Sigmoid colon (tissue), 7 donors: ENCODE results near the gene DOCK9. TPM values are rescaled to one million over a fixed set of nuclear protein-coding genes. Genes with fewer than 3 reads are reported as not detected.

Experiments used
- DNase-seq: peaks from one replicate; pipeline ENCODE4 v3.0.0-alpha.2; 2019
- H3K27ac ChIP-seq, 4 donors: fragments of 200-600 bp; sonication (generic); one replicate each; pipeline ENCODE4 v1.5.1; 2016 to 2019; ENCODE audit warnings: mild to moderate bottlenecking in 1 of 4
- H3K27me3 ChIP-seq, 3 donors: fragments of 200-600 bp; sonication (generic); one replicate each; pipeline ENCODE4 v1.5.1; 2019; ENCODE audit warnings: mild to moderate bottlenecking in 1 of 3
- H3K36me3 ChIP-seq, 4 donors: fragments of 200-600 bp; sonication (generic); one replicate each; pipeline ENCODE4 v1.5.1; 2016 to 2019
- H3K4me1 ChIP-seq, 4 donors: fragments of 200-600 bp; sonication (generic); one replicate each; pipeline ENCODE4 v1.5.1; 2017 to 2019
- H3K4me3 ChIP-seq, 4 donors: fragments of 200-600 bp; sonication (generic); one replicate each; pipeline ENCODE4 v1.5.1; 2017 to 2019; ENCODE audit warnings: mild to moderate bottlenecking in 2 of 4, moderate library complexity in 1 of 4
- H3K9me3 ChIP-seq, 4 donors: fragments of 200-600 bp in 3 of 4; sonication (generic) in 3 of 4; one replicate each; pipeline versions ENCODE4 v1.5.1 to v1.6.1; 2013 to 2019
- CTCF ChIP-seq, 4 experiments: fragments of 450-650 bp in 3 of 4; fragments of 200-600 bp in 1 of 4; IDR thresholded peaks; one replicate each; pipeline ENCODE4 v1.5.1; 2016 to 2019; ENCODE audit warnings: antibody characterized with exemption in 4 of 4, mild to moderate bottlenecking in 3 of 4, moderate library complexity in 2 of 4
- EP300 ChIP-seq, 4 donors: sonication (generic); formaldehyde crosslinking; IDR thresholded peaks; one replicate each; pipeline ENCODE4 v1.6.1; 2017; ENCODE audit warnings: antibody characterized with exemption in 4 of 4
- POLR2A ChIP-seq, 2 donors: fragments of 450-650 bp; IDR thresholded peaks; one replicate each; pipeline ENCODE4 v1.6.1; 2016; ENCODE audit warnings: antibody characterized with exemption in 2 of 2, mild to moderate bottlenecking in 2 of 2, moderate library complexity in 2 of 2
- POLR2AphosphoS5 ChIP-seq, 4 donors: sonication (generic); formaldehyde crosslinking; IDR thresholded peaks; one replicate each; pipeline ENCODE4 v1.6.1; 2017; ENCODE audit warnings: antibody characterized with exemption in 4 of 4
- WGBS, 2 donors: extraction: QIAGEN DNeasy Blood & Tissue Kit; methylation state at CpG; one replicate each; pipeline ENCODE4 v1.1.7; 2013; 5-methylcytosine and 5-hydroxymethylcytosine counted together
- intact Hi-C: fragments of 100-400 bp; cut with DNase I; formaldehyde crosslinking; loops from one replicate; pipeline ENCODE4 v1.15.1; 2023
- polyA plus RNA-seq, 3 donors: library from polyadenylated mRNA; stranded (reverse); fragments of 200-250 nt; gene quantifications; one replicate each; pipeline ENCODE4 v1.2.3, GENCODE V29; 2013
- total RNA-seq, 4 donors: library from RNA; depleted of rRNA; stranded (reverse); fragments of >200 nt; gene quantifications; one replicate each; pipeline ENCODE4 v1.1.0, GENCODE V29; 2016
- donor health status: healthy with polysubstance abuse.
- donor health status: Bipolar disorder and iron deficiency.
- donor health status: healthy.

The DOCK9 gene
- total and polyA plus RNA-seq, 7 donors = 10.8 to 126 (median 60.4) TPM

- intact Hi-C loops = no loop called here
- no peak for TF ChIP-seq POLR2AphosphoS5 (IDR thresholded peaks at IDR 0.05)
- TF ChIP-seq EP300 (IDR thresholded peaks at IDR 0.05) = no peak
- TF ChIP-seq POLR2A (IDR thresholded peaks at IDR 0.05) = no peak
- Histone ChIP-seq H3K27ac (no peak overlapping the region), H3K36me3 (no peaks in the 10 kb centered on the region), H3K9me3 (no peaks in the 10 kb centered on the region), H3K27me3 (no peaks in the 10 kb centered on the region), H3K4me1 (peaks cover 0 to 38% (median 23%) of the 10 kb centered on the region in 4 donors), H3K4me3 (no peak overlapping the region)
- no peak for DNase-seq
- 94 to 95% methylated on average over 7 of the region's 7 CpGs for WGBS, 2 donors
Measured at GRCh38 chr13:98961503-98962105, 16.3 kb downstream of the DOCK9 start.

DNA sequence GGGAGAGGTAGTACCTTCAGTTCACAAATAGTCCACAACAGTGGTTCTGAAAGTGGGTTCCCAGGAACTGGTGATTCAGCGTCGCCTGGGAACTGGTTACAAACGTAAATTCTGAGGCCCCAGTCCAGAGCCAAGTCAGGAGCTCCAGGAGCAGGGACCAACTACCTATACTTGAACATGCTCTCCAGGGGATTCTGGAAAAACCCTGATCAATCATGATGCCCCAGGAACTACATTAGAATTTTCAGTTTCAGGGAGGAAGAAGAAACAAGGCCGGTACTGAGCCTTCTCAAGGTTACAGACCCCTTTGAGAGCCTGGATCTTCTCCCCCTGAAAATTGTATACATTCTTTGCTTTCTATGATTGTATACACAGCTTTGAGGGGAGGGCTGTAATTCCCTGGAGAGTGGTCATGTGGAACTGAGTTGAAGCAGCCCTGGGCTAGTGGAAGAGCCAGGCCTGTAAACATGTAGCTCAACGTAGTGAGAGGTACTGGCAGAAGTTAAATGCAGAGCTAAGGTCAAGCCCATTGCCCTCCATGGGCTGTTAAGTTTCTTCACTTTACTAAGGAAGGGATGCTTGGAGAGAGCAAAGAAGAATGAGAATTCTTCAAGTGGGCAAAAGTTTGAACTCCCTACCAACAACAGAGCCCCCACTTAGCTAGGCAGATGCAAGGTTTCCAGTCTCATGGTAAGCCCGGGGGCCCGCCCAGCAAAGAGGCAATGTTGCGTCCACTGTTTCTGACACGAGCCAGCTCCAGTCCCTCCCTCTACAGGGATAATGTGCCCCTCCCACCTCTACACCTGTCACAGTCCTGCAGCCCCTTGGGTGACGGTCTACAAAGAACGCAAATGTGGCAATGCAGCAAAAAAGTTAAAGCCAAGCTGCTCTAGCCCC lies 17.0 kb downstream of the DOCK9 start:
- H3K4me3 ChIP-seq = no peak overlapping the region
- no peak for DNase-seq
- no peaks in the 10 kb centered on the region for H3K27me3 ChIP-seq
- intact Hi-C loops = no loop called here
- H3K36me3 ChIP-seq = no peaks in the 10 kb centered on the region
- H3K9me3 ChIP-seq = no peaks in the 10 kb centered on the region
- WGBS, 2 donors = 91 to 93% methylated on average over 11 of the region's 11 CpGs
- TF ChIP-seq POLR2AphosphoS5 (IDR thresholded peaks at IDR 0.05) (no peak), POLR2A (IDR thresholded peaks at IDR 0.05) (no peak), CTCF (IDR thresholded peaks at IDR 0.05) (no peak), EP300 (IDR thresholded peaks at IDR 0.05) (no peak)
- peaks cover 0 to 38% (median 22%) of the 10 kb centered on the region in 4 donors for H3K4me1 ChIP-seq
- H3K27ac ChIP-seq = peak overlapping the region in 2 of 4 donors; percentile 15 to 57

DNA sequence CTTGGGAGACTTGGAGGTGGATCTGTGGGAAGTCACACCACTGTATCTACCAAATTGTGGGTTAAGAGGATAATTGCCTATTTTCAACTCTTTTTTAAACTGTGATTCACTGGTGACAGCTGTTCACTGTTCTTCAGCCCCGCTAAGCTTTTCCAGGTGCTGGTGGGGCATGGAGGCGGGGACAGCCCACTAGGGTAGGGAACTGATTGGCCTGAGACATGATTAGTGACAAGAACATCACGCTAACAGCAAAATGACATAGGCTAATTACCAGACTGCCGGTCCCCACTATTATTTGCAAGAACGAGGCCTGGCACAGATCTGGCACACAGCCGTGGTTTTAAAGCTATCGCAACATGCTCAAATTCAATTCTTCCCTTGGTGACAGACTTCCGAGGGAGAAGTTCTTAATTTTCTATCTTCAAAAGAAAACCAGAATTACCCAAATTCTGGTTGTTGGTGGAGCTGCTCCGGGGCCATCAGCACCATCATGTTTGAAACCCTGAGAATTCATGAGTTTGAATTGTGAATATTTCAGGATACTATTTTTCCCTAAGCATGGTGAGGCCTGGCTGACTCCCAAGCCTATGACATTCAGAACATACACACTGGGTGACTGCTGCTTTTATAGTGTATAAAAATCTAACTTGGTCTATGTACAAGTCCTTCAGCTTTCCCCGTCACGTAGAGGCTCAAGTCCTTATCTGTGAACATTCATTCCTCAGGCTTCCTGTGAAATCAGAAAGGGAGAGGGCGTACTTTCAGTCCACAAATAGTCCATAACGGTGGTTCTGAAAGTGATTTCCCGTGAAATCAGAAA lies 17.9 kb downstream of the DOCK9 start:
- H3K27me3 ChIP-seq = no peaks in the 10 kb centered on the region
- H3K4me3 ChIP-seq = no peak overlapping the region
- TF ChIP-seq POLR2A (IDR thresholded peaks at IDR 0.05) (no peak), EP300 (IDR thresholded peaks at IDR 0.05) (no peak), POLR2AphosphoS5 (IDR thresholded peaks at IDR 0.05) (no peak), CTCF (IDR thresholded peaks at IDR 0.05) (no peak)
- peaks cover 0 to 38% (median 22%) of the 10 kb centered on the region in 4 donors for H3K4me1 ChIP-seq
- WGBS, 2 donors = 89 to 96% methylated on average over 14 of the region's 14 CpGs
- peak overlapping the region in 3 of 4 donors; percentile 15 to 57 (median 23) for H3K27ac ChIP-seq
- DNase-seq = no peak
- intact Hi-C loops = no loop called here
- H3K36me3 ChIP-seq = no peaks in the 10 kb centered on the region
- no peaks in the 10 kb centered on the region for H3K9me3 ChIP-seq

DNA sequence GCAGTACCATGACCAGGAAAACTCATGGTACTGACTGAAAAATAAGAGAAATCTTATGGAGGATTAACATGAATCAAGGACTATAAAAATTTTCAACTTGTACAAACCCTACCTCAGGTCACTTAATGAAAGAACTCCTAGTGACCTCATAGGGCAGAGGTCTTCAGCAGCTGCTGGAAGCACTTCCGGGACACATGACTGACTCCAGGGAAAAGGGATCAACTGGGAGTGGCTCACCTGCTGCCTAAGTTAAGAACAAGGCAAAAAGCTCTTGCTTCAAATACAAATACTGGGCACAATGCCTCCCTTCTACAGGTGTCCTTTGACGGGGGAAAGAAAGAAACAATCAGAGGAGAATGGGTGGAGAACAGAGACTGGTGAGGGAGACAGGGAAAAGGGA lies 18.6 kb downstream of the DOCK9 start:
- H3K27ac ChIP-seq = peak overlapping the region in 1 of 4 donors; percentile 23
- H3K27me3 ChIP-seq = no peaks in the 10 kb centered on the region
- WGBS, 2 donors = 21 to 68% methylated on average over 2 of the region's 2 CpGs
- H3K4me1 ChIP-seq = peaks cover 0 to 38% (median 22%) of the 10 kb centered on the region in 4 donors
- DNase-seq = no peak
- H3K36me3 ChIP-seq = no peaks in the 10 kb centered on the region
- intact Hi-C loops = no loop called here
- TF ChIP-seq CTCF (IDR thresholded peaks at IDR 0.05) (no peak), POLR2A (IDR thresholded peaks at IDR 0.05) (no peak)
- no peak overlapping the region for H3K4me3 ChIP-seq
- H3K9me3 ChIP-seq = no peaks in the 10 kb centered on the region

GRCh38 chr13:98958443-98958794 lies 19.4 kb downstream of the DOCK9 start:
- Histone ChIP-seq H3K9me3 (no peaks in the 10 kb centered on the region), H3K27me3 (no peaks in the 10 kb centered on the region), H3K4me3 (no peak overlapping the region), H3K27ac (no peak overlapping the region), H3K36me3 (no peaks in the 10 kb centered on the region), H3K4me1 (peaks cover 0 to 32% (median 20%) of the 10 kb centered on the region in 4 donors)
- DNase-seq = no peak
- WGBS, 2 donors = 94 to 96% methylated on average over 3 of the region's 3 CpGs
- TF ChIP-seq EP300 (IDR thresholded peaks at IDR 0.05) (no peak), POLR2A (IDR thresholded peaks at IDR 0.05) (no peak), CTCF (IDR thresholded peaks at IDR 0.05) (no peak), POLR2AphosphoS5 (IDR thresholded peaks at IDR 0.05) (no peak)
- intact Hi-C loops = no loop called here
